Muscle layer of colon (tissue), 2 donors: Measurements from ENCODE around the gene FNIP1.

ENCODE experiments used
- H3K27ac ChIP-seq: one replicate; pipeline ENCODE4 v1.7.0; 2013; ENCODE audit warnings: low read depth, mild to moderate bottlenecking, low read length, moderate library complexity
- H3K27me3 ChIP-seq, 2 donors: one replicate each; pipeline ENCODE4 v1.7.0; 2013; ENCODE audit warnings: low read length in 2 of 2, mild to moderate bottlenecking in 2 of 2; ENCODE audit not compliant: insufficient read depth in 2 of 2, control insufficient read depth in 1 of 2
- H3K36me3 ChIP-seq: one replicate; pipeline ENCODE4 v1.7.0; 2013; ENCODE audit warnings: mild to moderate bottlenecking, low read length; ENCODE audit not compliant: insufficient read depth
- H3K4me1 ChIP-seq: one replicate; pipeline ENCODE4 v1.7.0; 2013; ENCODE audit warnings: mild to moderate bottlenecking, low read length; ENCODE audit not compliant: insufficient read depth
- H3K4me3 ChIP-seq, 2 donors: one replicate each; pipeline ENCODE4 v1.7.0; 2013; ENCODE audit warnings: low read length in 2 of 2, low read depth in 1 of 2, mild to moderate bottlenecking in 1 of 2, moderate library complexity in 1 of 2
- H3K9ac ChIP-seq: one replicate; pipeline ENCODE4 v1.7.0; 2013; ENCODE audit warnings: low read length
- H3K9me3 ChIP-seq: one replicate; pipeline ENCODE4 v1.7.0; 2013; ENCODE audit warnings: mild to moderate bottlenecking, low read length
- donor health status: abdominal sarcoma.
- donor health status: Adenocarcinoma of cecum.

Gene FNIP1

GRCh38 chr5:131810510-131811249 is 13.9 kb upstream of the FNIP1 start:
- no peak overlapping the region for H3K9ac ChIP-seq
- H3K27ac ChIP-seq, result no peak overlapping the region
- no peak overlapping the region for H3K4me3 ChIP-seq
- no peaks in the 10 kb centered on the region for H3K27me3 ChIP-seq
- peaks cover 5% of the 10 kb centered on the region for H3K4me1 ChIP-seq
- no peaks in the 10 kb centered on the region for H3K36me3 ChIP-seq
- H3K9me3 ChIP-seq, result no peaks in the 10 kb centered on the region

GRCh38 chr5:131795879-131796792 is 681 bp downstream of the FNIP1 start:
- Histone ChIP-seq H3K9ac (peak overlapping the region; percentile 90), H3K9me3 (no peaks in the 10 kb centered on the region), H3K27me3 (no peaks in the 10 kb centered on the region), H3K4me1 (peaks cover 19% of the 10 kb centered on the region), H3K27ac (peak overlapping the region; percentile 99), H3K4me3 (peak overlapping the region; percentile 89 to 93), H3K36me3 (no peaks in the 10 kb centered on the region)

GRCh38 chr5:131795228-131795627 is 1.6 kb downstream of the FNIP1 start:
- Histone ChIP-seq H3K27ac (no peak overlapping the region), H3K4me1 (peaks cover 20% of the 10 kb centered on the region), H3K4me3 (peak overlapping the region in 1 of 2 donors; percentile 93), H3K27me3 (no peaks in the 10 kb centered on the region), H3K9ac (peak overlapping the region; percentile 36), H3K36me3 (no peaks in the 10 kb centered on the region), H3K9me3 (no peaks in the 10 kb centered on the region)

- Histone ChIP-seq H3K27me3 (no peaks in the 10 kb centered on the region), H3K27ac (no peak overlapping the region), H3K4me3 (no peak overlapping the region), H3K9ac (peak overlapping the region; percentile 36), H3K4me1 (peaks cover 26% of the 10 kb centered on the region), H3K36me3 (no peaks in the 10 kb centered on the region), H3K9me3 (no peaks in the 10 kb centered on the region)
These were observed 2.2 kb downstream of the FNIP1 start for GRCh38 chr5:131794586-131794985.

GRCh38 chr5:131792896-131793295 is 3.9 kb downstream of the FNIP1 start:
- Histone ChIP-seq H3K36me3 (no peaks in the 10 kb centered on the region), H3K27ac (no peak overlapping the region), H3K27me3 (no peaks in the 10 kb centered on the region), H3K9me3 (no peaks in the 10 kb centered on the region), H3K9ac (no peak overlapping the region), H3K4me3 (no peak overlapping the region), H3K4me1 (peaks cover 26% of the 10 kb centered on the region)

- H3K9me3 ChIP-seq, result no peaks in the 10 kb centered on the region
- H3K4me3 ChIP-seq, result no peak overlapping the region
- no peak overlapping the region for H3K27ac ChIP-seq
- H3K36me3 ChIP-seq, result no peaks in the 10 kb centered on the region
- no peak overlapping the region for H3K9ac ChIP-seq
- no peaks in the 10 kb centered on the region for H3K27me3 ChIP-seq
- H3K4me1 ChIP-seq, result peaks cover 32% of the 10 kb centered on the region
These were observed 5.0 kb downstream of the FNIP1 start for GRCh38 chr5:131791866-131792265.

GRCh38 chr5:131790550-131790949 is 6.3 kb downstream of the FNIP1 start:
- no peaks in the 10 kb centered on the region for H3K36me3 ChIP-seq
- H3K9ac ChIP-seq, result no peak overlapping the region
- H3K27ac ChIP-seq, result no peak overlapping the region
- peaks cover 39% of the 10 kb centered on the region for H3K4me1 ChIP-seq
- H3K4me3 ChIP-seq, result no peak overlapping the region
- no peaks in the 10 kb centered on the region for H3K27me3 ChIP-seq
- no peaks in the 10 kb centered on the region for H3K9me3 ChIP-seq

GRCh38 chr5:131789765-131790164 is 7.1 kb downstream of the FNIP1 start:
- Histone ChIP-seq H3K27me3 (no peaks in the 10 kb centered on the region), H3K36me3 (no peaks in the 10 kb centered on the region), H3K4me1 (peaks cover 32% of the 10 kb centered on the region), H3K27ac (no peak overlapping the region), H3K4me3 (no peak overlapping the region), H3K9me3 (no peaks in the 10 kb centered on the region), H3K9ac (no peak overlapping the region)

- H3K27me3 ChIP-seq, result no peaks in the 10 kb centered on the region
- H3K9ac ChIP-seq, result no peak overlapping the region
- H3K4me1 ChIP-seq, result peaks cover 26% of the 10 kb centered on the region
- no peaks in the 10 kb centered on the region for H3K9me3 ChIP-seq
- no peak overlapping the region for H3K4me3 ChIP-seq
- H3K27ac ChIP-seq, result no peak overlapping the region
- no peaks in the 10 kb centered on the region for H3K36me3 ChIP-seq
These were observed 9.1 kb downstream of the FNIP1 start for GRCh38 chr5:131787736-131788135.

- Histone ChIP-seq H3K9me3 (no peaks in the 10 kb centered on the region), H3K4me1 (peaks cover 26% of the 10 kb centered on the region), H3K27ac (no peak overlapping the region), H3K9ac (no peak overlapping the region), H3K4me3 (no peak overlapping the region), H3K36me3 (no peaks in the 10 kb centered on the region), H3K27me3 (no peaks in the 10 kb centered on the region)
These were observed 9.7 kb downstream of the FNIP1 start for GRCh38 chr5:131786900-131787692.

- Histone ChIP-seq H3K4me3 (no peak overlapping the region), H3K27me3 (no peaks in the 10 kb centered on the region), H3K4me1 (peaks cover 26% of the 10 kb centered on the region), H3K27ac (no peak overlapping the region), H3K9me3 (no peaks in the 10 kb centered on the region), H3K9ac (no peak overlapping the region), H3K36me3 (no peaks in the 10 kb centered on the region)
These were observed 10.8 kb downstream of the FNIP1 start for GRCh38 chr5:131786036-131786435.
